Stimulated activated CD4-positive, alpha-beta T cell treated with anti-CD3 and anti-CD28 coated beads, Interleukin-2, amount 100 ng/mL, for 24 hours (primary cell): ENCODE data around the gene RAC3.

Experiments used
- DNase-seq, 2 donors: peaks; one replicate each; pipeline ENCODE4 v3.0.0-alpha.2; 2020

Gene RAC3

DNA sequence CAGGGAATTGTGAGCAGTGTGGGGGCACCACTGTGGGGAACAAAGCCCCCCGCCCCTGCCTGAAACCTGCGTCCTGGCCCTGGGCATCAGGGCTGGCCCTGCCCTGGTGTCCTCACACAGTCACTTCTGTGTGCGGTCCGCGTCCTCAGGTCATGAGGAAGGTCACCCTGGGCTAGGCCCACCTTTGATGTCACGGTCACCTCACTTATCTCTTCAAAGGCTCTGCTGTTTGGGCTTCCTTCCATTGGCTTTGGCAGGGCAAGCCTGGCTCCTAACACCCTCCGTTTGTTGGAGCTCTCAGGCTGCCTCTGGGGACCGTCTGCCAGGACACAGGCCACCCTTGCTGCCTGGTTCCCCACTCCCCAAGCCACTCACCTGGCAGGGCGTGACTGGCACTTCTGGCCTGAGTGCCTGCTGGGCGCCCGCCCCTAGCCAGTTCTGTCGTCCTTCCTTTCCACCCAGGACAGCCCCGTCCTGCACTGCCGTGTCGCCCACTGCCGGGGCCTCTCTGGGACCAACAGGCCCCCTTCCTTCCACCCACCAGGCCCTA is 17.6 kb upstream of the RAC3 start:
- no peak for DNase-seq

DNA sequence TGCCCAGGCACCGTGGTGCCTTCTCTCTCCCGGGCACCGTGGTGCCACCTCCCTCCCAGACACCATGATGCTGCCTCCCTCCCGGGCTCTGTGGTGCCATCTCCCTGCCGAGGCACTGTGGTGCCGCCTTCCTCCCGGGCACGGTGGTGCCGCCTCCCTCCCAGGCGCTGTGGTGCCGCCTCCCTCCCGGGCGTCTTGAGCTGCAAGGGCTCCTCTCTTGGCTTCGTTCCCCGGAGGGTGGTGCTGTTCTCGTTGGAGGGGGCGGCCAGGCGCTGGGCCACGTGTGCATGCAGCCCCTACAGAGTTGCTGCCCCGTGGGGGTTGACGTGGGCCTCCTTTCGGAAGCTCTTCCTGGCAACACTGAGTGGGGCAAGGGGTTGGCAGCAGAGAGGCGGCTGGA is 17.0 kb upstream of the RAC3 start:
- no peak for DNase-seq

DNA sequence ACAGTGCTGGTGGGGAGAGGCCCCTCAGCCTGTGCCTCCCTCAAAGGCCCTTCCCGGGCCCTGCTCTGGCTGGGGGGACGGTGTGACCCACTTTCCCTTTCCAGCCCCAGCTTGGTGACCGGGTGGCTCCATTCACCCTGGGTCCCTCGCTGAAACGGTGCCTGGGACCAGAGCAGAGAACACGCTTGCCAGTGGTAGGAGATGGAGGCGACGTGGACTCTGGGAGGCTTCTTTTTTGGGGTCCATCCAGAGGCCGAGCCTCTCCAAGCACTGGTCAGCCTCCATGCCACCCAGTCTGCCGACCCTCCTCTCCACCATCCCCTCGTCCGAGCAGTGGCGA is 16.5 kb upstream of the RAC3 start:
- no peak for DNase-seq

DNA sequence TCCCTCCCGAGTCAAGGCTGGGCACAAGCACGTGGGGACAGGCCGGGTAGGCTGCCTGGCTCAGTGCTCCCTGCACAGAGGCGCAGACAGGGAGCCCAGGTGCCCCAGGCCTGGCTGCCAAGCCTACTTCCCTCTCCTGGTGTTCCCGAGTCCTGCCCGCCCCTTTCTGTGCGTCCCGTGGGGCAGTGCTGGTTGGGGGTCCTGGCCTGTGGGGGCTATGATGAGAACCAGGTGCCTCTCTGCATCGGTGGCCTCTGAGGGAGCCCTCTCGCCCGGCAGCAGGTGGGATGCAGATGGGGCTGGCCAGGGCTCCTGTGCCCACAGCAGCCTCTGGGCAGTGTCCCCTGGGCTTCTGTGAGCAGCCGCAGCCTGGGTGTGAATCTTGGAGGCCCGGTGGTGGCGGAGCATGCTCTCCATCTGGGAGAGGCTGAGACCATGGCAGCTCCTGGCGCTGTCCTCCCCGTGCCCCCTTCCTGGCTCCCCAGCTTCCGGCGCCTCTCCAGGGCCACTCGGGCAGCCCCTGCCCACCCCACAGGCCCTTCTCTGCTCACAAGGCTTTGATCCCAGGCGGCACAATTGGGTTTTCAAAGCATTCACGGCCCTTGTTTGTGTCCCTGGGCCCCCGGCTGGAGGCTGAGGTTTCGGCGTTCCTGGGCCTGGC is 16.0 kb upstream of the RAC3 start:
- DNase-seq = no peak

DNA sequence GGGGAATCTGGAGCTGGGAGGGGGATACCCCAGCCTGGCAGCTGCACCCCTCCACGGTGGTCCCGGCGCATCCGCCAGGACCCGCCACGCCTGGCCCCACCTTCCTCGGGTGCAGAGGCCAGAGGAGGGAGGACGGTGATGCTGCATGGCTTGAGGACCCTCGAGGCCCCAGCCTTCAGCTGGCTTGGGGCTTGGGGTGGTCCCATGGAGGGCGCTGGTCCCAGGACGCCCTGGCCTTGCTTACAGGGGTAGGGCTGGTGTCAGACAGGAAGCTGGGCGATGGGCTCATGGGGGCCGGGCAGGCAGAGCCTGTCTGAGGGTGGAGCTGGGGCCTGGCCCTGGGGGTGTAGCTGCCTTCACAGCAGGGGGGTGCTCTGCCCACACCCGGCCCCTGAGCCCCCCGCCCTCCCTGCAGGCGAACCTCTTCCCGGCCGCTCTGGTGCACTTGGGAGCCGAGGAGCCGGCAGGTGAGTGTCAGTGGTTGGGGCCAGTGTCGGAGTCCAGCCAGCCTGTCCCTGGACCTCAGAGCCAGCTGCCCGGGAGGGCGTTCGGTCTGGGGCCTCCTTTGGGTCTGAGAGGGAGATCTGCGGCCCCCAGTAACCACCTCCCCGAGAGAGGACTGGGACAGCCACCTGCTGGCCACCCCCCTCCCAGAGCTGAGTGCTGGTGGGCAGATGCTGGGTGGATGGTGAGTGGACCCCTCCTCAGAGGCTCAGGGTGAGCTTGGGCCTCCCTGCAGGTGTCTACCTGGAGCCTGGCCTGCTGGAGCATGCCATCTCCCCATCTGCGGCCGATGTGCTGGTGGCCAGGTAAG is 15.2 kb upstream of the RAC3 start:
- DNase-seq = no peak

DNA sequence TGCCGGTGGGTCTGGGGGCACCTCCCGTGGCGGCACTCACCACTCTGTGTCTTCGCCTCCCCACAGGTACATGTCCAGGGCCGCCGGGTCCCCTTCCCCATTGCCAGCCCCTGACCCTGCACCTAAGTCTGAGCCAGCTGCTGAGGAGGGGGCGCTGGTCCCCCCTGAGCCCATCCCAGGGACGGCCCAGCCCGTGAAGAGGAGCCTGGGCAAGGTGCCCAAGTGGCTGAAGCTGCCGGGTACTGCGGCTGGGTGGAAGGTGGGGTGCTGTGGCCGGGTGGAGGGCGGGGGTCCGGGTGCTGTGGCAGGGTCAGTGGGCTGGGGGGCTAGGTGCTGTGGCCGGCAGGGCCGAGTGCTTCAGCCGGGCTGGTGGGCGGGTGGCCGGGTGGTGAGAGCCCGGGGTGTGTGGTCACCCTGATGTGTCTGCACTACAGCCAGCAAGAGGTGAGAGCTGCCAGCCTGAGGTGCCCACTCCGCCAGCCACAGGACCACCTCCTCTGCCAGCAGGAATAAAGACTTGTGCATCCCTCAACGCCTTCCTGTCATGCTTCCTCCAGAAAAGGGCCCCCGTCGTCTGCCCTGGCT is 14.5 kb upstream of the RAC3 start:
- no peak for DNase-seq

DNA sequence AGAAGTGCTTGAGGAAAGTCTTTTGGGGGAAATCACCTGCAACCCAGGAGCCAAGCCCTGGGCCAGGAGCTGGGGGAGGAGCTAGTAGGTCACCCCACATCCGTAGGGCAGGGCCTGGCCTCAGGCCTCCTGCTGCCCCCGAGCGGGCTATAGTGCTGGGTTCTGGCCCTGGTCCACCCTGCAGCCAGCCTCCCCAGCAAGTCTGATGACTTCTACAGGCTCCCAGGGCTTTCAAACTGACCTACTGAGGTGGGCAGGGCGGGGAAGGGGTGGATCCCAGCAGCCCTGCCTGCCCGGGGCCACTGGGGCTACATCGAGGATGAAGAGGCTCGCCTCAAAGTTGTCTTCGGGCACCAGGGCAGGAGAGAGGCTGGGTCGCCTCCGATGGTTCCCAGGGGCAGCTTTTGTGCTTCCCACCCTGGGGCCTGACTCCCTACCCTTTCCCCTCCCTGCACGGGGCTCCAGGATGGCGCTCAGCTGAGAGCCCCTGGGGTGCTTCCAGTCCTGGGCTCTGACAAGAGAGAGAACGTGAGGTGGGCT is 13.8 kb upstream of the RAC3 start:
- no peak for DNase-seq

DNA sequence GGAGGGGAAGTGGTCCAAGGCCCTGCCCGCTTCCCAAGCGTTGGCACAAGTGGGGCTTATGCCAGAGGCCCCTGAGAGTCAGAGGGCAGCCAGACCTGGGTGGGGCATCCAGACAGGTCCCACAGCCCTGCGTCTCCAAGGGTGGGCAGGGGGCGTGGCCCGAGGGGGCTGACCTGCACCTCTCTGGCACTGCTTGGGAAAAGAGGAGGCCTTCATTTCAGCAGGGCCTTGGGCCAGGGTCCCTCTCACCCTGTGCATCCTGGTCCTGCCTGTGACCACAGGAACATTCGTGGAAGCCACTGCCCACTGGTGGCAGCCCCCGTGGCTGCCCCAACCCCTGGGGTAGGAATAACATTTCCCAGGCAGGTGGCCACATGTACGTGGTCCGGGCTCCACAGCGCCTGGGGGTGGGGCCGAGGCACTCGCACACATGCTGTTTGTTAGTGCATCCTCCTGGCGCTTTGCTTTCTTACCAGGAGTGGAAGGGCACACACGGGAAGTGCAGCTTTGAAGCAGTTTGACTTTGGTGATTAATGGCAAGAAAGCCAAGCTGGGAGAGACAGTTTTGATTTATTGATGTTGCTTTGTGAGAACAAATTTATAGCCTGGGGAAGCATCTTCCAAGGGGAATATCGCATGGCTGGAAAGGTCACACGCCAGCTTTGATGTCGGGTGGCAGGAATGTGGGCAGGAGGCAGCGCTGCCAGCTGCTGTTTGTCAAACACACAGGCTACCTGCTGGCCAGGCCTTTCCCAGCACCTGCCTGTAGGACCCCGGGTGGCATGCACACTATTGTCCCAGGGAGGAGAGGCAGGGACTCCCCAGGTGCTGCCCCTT is 13.1 kb upstream of the RAC3 start:
- no peak for DNase-seq

DNA sequence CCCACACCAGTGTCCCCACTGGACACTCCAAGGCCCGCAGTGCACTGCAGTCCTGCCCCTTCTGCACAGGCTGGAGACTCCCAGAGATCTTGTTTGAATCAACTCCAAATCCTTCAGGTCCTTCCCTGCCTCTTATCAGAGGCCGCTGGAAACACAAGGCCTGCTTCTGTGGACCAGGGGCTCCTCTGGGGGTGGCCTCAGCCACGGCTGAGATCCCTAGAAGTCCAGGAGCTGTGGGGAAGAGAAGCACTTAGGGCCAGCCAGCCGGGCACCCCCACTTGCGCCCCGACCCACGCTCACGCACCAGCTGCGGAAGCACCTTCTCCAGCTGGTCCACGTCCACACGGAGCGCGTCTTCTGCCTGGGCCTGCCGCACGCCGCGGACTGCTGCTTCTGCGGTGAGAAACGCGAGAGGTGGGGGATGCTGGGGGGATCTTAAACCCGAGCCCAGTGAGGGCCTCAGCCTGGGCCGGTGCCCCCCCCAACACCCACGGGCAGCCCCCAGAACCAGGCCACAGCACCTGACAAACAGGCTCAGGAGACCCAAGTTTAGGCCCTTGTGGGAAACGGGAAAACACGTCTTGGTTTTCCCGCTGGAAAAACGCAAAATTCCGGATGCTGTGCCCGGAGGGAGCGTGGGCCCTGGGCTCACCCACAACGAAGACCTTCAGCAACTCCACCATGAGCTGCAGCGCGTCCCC is 12.3 kb upstream of the RAC3 start:
- no peak for DNase-seq

DNA sequence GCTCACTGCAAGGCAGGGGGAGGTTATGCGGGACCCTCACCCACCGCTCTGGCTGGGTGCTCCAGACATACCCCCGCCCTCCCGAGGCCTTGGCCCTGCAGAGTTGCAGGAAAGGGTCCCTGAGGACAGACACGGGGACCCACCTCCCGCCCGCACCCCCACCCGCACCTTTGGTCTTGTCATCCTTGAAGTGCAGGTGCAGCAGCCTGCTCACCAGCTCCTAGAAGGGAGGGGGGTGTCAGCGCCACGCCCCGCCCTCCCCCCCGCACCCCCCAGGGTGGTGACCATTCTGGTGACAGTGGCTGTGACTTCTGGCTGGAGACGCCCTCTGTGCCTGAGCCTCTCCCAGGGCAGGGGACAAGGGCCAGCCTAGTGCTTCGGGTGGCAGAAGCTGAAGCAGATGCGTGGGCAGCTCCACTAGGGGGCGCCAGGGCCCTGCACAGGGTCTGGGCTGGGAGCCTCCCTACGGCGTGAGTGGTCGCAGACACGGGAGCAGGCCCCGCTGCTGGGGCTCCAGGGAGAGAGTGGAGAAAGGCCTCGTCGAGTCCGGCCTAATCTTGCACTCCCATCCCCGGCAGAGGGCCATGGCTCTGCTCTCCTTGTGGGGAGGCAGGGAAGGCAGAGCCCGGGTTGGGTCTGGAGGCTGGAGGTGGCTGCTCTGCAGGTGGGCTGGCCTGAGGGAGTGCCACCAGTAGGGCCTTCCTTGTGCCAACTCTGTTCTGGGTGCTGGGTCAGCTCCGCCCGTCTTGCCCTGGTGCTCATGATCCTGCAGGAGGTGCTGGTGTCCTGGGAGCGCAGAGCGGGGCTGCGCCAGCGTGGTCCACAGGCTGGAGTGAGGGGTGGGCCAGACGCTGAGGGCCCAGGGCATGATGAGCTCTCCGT is 11.5 kb upstream of the RAC3 start:
- DNase-seq = peak; percentile 75 to 84

DNA sequence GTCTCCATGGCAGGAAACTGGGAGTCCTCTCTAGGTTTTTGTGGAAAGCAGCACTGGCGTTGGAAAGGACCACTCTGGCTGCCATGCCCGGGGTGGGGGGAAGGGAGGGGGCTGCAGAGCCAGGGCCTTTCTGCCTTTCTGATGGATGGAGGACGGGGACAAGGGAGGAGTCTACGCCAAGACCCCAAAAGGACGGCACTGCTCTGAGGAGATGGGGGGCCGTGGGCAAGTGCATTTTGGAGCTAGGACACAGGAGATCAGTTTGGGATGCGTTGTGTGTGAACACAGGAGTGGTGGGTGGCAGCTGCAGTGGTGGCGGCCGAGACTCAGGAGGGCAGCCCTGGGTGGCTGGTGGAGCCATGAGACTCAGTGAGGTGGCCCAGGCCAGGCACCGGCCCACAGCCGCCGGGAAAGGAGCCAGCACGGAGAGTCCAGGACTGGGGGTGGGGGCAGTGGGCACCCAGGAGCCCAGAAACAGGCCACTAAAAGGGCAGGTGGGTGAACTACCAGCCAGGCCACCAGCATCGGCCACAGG is 10.8 kb upstream of the RAC3 start:
- DNase-seq = no peak

DNA sequence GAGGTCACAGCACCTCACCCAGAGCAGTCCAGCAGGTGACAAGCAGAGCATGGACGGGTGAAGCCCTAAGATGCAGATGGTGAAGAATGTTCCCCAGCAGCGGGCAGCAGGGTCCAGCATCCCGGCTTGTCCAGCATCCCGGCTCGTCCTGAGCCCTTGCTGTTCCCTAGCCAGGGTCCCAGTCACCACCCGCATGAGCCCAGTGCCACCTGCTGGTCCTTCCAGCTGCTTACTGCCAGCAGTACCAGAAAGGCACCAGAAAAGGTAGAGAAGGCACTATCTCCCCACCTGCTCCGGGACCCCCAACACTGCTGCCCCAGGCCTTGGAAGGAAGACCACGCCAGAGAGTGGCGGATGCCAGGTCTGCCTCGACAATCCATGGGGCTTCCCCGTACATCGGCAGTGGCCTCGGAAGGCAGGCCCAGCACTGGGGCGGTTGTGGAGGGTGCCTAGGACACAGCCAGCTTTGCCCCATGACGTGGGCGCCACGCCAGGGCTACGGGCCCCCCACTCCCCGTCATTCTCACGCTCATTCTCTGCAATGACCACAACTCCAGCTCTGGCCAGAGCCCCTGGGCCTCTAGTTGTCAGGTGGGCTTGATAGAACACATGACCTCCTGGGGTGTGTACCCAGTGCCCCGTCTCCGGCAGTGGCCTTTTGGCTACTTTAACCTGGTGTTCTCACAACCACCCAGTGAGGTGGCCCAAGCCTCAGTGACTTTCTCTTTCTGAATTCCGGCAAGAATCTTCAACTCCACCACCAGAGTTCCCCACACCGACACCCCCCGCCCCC is 10.2 kb upstream of the RAC3 start:
- DNase-seq = peak; percentile 55 to 60

DNA sequence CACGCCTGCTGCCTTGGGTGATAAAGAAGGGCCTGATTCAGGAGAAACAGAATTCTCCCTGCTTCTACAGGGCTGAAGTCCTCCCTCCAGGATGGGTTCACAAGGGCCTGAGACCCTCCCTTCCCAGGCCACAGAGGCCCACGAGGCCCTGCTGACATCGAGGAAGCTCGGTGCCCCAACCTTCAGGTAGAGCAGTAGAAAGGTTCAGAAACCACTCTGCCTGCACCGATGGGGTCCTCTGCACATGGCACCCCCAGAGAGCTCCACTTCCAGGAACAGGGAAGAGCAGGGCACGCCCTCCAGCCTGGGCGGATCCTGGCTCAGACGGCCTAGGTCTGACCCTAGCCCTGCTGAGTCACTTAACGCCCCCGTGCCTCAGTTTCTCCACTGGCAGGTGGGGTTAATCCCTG is 9.6 kb upstream of the RAC3 start:
- DNase-seq = no peak

DNA sequence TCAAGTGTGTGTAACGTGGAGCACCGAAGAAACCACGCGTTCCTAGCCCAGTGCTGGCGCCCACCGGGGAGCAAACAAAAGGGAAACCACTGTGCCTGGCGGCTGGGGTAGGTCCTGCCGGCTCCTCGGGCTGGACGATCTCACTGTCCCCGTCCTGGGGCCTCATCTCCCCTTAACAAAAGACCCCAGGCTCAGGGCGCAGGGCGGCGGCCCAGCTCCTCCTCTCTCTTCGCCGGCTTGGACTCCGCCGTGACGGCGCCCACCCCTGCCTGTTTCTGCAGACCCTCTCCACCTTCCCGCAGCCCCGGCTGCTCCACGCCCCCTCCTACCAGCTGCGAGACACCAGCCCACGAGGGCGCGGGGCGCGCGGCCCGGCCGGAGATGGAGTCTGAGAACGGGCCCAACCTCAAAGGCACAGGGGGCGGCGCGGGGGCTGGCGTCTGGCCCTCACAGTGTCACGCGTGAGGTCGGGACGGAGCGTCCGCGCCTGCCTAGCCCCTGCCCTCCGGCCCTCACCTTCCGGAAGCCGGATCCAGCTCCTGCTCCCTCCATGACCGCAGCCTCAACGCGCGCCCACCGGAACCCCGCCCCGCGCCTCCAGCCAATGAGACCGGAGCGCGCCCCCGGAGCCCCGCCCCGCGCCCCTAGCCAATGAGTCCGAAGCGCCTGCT is 9.0 kb upstream of the RAC3 start, which contains the start of gene CENPX:
CENPX (minus strand) TSS at position 569 of the 671 bp plus-strand sequence; CDS start at position 552, 17 bp downstream.
- DNase-seq = no peak

DNA sequence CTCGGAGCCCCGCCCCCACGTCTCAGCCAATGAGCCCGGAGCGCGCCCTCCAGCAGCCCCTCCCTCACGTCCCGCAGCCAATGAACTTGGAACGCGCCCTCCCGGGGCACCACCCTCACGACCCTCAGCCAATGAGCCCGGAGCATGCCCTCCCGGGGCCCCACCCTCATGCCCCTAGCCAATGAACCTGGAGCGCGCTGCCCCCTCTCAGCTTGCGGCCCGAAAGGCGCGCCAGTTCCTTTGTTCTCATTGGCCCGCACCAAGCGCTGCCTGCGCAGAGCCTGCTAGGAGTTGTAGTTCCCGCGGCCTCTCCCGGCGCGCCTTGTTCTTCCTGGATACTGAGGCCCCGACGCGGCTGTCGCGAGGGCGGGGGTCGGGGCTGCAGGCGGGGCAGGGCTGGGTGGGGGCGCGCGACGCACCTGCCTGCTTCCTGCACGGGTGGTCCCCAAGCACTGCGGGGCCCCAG is 8.5 kb upstream of the RAC3 start, which contains the start of gene LRRC45:
LRRC45 (plus strand) TSS at position 325 of the 466 bp plus-strand sequence. CDS start 339 bp downstream, outside the sequence.
- DNase-seq = peak; percentile 100

DNA sequence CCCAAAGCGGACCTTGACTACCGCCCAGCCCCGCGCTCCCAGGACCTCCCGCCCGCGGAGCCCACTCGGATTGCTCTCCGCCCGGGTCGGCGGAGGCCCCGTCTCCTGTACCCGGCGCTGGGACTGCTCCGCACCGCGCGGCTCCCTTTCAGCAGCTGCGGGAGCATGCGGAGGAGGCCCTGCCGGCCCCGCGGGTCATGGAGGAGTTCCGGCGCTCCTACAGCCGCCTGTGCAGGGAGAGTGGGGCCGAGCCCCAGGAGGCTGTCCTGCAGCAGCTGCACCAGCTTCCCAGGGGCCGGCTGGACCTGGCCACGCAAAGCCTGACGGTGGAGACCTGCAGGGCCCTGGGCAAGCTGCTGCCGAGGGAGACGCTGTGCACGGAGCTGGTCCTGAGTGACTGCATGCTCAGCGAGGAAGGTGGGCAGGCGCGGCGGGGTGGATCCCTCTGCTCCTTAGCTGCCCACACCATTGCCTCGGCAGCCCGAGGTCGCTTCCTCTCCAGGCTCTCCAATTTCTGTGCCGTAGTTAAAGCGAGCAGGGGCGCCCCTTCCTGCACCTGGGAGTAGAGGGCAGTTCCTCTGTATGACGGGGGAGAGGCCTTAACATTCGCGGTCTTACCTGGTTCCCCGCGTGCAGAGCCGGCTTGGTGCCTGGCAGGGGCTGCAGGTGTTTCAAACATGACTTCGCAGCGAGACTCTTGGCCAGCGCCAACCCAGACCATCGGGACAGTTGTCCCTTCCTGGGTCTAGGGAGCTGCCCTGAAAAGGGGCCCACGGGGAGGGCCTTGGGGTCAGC is 7.8 kb upstream of the RAC3 start:
- DNase-seq = peak in 1 of 2 donors; percentile 40

DNA sequence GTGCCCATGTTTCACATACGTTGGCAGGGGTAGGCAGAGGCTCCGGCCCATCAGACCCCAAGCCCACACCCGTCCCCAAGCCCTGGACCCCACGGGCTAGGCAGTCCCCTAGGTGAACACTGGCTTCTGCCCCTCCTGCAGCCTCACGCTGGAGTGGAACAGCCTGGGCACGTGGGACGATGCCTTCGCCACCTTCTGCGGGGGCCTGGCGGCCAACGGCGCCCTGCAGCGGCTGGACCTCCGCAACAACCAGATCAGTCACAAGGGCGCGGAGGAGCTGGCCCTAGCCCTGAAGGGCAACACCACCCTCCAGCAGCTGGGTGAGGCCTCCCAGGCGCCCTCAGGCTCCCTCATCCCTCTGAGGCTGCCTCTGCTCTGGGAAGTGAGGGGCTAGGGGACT is 6.6 kb upstream of the RAC3 start:
- DNase-seq = no peak
